C4-2B (cell line): ENCODE results near the gene RPTOR.

Experiments
- H3K27ac ChIP-seq: fragments of 450-650 bp; 2 replicates; pipeline ENCODE4 v1.5.1; 2017
- ZFX ChIP-seq: fragments of 450-650 bp; IDR thresholded peaks from 2 replicates; pipeline ENCODE4 v1.6.1; 2017
- TF ChIP-seq, protein P1 (sequence below): fragments of 450-650 bp; conservative IDR thresholded peaks from 2 replicates; pipeline ENCODE4 v1.5.1; 2017; ENCODE audit warnings: mild to moderate bottlenecking

Gene RPTOR

GRCh38 chr17:80845069-80845862 is 300.6 kb downstream of the RPTOR start:
- no peak for TF ChIP-seq ZFX
- TF ChIP-seq, protein P1, sequence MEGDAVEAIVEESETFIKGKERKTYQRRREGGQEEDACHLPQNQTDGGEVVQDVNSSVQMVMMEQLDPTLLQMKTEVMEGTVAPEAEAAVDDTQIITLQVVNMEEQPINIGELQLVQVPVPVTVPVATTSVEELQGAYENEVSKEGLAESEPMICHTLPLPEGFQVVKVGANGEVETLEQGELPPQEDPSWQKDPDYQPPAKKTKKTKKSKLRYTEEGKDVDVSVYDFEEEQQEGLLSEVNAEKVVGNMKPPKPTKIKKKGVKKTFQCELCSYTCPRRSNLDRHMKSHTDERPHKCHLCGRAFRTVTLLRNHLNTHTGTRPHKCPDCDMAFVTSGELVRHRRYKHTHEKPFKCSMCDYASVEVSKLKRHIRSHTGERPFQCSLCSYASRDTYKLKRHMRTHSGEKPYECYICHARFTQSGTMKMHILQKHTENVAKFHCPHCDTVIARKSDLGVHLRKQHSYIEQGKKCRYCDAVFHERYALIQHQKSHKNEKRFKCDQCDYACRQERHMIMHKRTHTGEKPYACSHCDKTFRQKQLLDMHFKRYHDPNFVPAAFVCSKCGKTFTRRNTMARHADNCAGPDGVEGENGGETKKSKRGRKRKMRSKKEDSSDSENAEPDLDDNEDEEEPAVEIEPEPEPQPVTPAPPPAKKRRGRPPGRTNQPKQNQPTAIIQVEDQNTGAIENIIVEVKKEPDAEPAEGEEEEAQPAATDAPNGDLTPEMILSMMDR: no peak
- H3K27ac ChIP-seq: no peak overlapping the region

DNA sequence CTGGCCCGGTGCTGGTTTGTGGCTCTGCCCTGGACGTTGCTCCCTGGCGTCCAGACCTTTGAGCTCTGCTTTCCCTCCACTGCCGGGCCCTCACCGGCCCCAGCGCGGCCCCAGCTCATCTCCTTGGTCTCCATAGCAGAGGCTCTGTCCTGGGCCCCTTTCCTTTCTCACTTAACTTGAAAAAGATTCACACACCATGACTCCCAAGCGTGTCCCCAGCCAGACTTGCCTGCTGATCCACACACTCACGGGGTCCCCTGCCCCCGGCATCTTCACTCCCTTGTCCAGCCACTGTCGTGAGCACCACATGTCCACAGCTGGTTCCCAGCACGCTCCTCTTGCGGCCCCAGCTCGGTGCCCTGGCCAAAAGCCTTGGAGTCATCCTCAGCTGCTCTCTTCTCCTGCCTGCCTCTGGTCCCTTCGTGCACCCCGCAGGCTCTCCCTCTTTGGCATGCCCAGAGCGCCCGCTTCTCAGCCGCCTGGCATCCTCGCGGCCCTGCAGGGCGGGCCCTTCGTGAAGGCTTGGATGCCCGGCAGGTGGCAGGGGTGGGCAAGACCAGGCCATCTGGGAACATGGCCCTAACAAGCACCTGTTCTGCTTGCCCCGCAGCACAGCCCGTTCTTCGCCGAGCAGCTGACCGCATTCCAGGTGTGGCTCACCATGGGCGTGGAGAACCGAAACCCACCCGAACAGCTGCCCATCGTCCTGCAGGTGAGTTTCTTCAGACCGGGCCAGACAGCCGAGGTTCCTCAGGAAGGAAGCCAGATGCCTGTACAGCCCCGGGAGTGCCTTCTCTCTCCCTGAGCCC is 301.4 kb downstream of the RPTOR start:
- no peak overlapping the region for H3K27ac ChIP-seq
- TF ChIP-seq, protein P1: peak; percentile 81
- TF ChIP-seq ZFX: no peak

GRCh38 chr17:80846932-80847331 is 302.3 kb downstream of the RPTOR start:
- TF ChIP-seq ZFX: no peak
- TF ChIP-seq, protein P1: no peak
- H3K27ac ChIP-seq: no peak overlapping the region

- no peak overlapping the region for H3K27ac ChIP-seq
- TF ChIP-seq ZFX: no peak
- TF ChIP-seq, protein P1: no peak
Measured at GRCh38 chr17:80847496-80848230, 303.0 kb downstream of the RPTOR start.

- no peak overlapping the region for H3K27ac ChIP-seq
- TF ChIP-seq, protein P1: no peak
- no peak for TF ChIP-seq ZFX
Measured at GRCh38 chr17:80848449-80849102, 303.9 kb downstream of the RPTOR start.

DNA sequence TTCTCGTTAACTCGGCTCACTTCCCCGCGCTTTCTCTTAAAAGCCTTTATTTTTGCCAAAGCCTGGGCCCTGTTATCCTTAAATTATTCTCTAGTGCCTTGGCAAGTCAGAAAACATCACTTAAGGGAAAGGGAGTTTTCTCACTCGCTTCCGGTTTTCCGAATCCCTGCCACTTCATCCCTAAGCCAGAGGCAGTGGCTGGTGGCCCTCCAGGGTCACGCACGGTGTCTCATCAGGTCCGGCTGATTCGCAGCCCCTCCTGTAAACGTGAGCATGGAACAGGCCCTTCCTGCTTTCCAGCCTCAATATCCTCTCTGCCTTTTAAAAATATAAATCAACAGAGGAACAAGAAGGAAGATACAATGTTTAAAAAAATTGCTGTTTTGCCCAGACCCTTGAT is 304.5 kb downstream of the RPTOR start:
- TF ChIP-seq, protein P1: no peak
- TF ChIP-seq ZFX: no peak
- H3K27ac ChIP-seq: no peak overlapping the region
